ENCODE data around the gene SERPINE2.

GRCh38 chr2:223996391-223996790 lies 42.7 kb downstream of the SERPINE2 start:
- no peak for TF ChIP-seq CTCF (IDR thresholded peaks at IDR 0.05)
- TF ChIP-seq POLR2A (IDR thresholded peaks at IDR 0.05) = no peak

Measured in body of pancreas (tissue), 4 donors.